C1 segment of cervical spinal cord (tissue), 14 donors: Measurements from ENCODE around the gene MRPL12.

Experiments used
- DNase-seq, 14 donors: peaks; one replicate each; lab custom pipeline; 2025; lab: John Stamatoyannopoulos, UW

The MRPL12 gene

DNA sequence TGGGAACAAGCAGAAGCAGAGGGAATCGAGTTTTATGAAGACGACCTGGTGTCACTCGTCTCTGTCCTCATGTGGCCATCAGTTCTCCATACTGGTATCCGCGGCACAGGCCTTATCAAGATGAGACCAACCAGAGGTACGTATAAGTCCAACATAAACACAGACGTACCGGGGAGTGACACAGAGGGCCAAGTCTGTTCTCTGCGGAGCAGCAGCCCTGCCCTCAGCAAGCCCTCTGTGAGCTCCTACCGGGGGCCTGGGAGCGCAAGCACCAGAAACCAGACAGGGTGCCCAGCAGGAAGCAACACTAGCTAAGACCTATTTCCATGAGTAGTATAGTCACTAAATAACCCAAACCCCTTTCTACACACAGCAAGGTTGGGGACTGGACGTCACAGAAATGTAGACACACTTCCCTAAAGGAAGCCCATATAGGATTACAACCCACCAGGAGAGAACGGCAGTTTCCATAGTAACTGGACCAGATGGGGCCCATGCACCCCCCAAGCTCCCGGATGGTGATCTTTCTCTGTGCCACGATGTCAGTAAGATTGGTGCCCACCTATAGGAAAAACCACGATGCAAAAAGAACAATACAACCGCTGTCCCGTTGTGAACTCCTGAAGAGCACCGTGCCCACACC lies 20.5 kb upstream of the MRPL12 start:
- no peak for DNase-seq

GRCh38 chr17:81683208-81683583 lies 20.0 kb upstream of the MRPL12 start:
- peak in 1 of 14 donors; percentile 50 for DNase-seq

DNA sequence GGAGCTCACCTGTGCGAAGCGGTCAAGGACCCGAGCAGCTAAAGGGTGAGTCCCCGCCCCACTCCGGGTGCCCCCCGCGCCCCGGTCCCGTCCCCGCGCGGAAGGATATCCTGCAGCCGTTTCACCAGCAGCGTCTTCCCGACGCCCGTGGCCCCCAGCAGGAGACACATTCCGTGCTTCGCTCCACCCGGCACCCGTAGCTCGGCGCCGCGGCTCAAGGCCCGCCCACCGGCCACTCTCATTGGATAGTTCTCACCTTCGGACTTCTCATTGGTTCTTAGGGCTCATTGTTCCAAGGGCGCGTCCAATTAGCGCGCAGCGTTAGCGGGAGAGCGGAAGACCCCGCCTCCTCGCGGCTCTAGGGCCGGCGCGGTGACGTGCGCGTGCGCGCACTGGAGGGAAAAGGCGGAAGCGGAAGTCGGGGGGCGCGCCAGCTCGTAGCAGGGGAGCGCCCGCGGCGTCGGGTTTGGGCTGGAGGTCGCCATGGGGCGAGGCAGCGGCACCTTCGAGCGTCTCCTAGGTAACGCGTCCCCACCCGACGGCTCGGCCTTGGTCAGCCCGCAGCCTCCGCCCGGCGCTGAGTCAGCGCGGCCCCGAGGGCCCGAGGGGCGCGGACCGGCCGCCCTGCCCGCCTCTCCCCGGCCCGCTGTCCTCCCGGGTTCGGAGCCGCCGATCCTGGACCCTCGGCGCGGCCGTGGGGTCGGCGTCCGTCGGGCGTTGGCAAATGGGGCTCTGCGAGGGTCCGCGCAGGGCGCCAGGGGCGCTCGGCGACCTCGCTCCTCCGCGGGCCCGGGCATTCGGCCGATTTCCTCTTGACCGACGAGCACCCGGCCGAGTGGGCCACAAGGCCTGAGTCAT lies 19.4 kb upstream of the MRPL12 start, which contains the start of the genes ARL16 and HGS:
TSS of gene ARL16 (minus strand) at position 214 of the 858 bp plus-strand sequence. CDS start at position 170, 44 bp downstream.
TSS of gene HGS (plus strand) at position 428 of the 858 bp plus-strand sequence. CDS start at position 484, 56 bp downstream.
- peak; percentile 77 to 98 (median 96) for DNase-seq

GRCh38 chr17:81684442-81684911 lies 18.7 kb upstream of the MRPL12 start:
- DNase-seq, result peak in 1 of 14 donors; percentile 25

DNA sequence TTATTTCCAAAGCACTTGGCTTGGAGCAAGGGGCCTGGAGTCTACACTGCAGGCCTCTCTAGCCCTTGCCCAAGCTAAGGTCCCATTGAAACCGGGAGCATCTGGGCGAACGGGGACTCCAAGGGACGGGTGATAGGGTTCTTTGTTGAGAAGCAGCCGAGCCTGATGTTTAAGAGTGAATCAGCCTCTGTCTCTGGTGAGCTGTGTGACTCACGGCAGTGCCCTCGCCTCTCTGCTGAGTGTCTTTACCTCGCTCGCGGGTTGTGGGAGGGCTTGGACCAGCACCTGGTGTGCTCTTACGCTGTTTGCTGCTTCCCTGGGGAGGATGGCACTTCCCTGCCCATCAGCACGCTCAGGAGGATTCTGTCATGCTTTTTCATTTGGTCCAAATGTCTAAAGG lies 18.1 kb upstream of the MRPL12 start:
- no peak for DNase-seq

DNA sequence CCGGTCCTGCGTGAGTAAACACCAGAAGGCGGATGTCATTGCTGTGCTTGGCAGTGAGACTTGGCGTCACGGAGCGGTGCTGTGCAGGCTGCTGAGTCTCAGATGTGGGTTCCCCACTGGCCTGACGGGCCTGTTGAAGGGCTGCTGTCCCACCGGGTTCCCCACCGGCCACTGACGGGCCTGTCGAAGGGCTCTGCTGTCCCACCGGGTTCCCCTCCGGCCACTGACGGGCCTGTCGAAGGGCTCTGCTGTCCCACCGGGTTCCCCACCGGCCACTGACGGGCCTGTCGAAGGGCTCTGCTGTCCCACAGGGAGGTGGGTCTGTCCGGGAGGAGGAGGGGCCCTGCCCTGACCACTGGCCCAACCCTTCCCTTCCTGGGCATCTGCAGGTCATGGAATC lies 16.6 kb upstream of the MRPL12 start:
- DNase-seq, result no peak

- no peak for DNase-seq
These were observed 15.2 kb upstream of the MRPL12 start for GRCh38 chr17:81687770-81688541.

DNA sequence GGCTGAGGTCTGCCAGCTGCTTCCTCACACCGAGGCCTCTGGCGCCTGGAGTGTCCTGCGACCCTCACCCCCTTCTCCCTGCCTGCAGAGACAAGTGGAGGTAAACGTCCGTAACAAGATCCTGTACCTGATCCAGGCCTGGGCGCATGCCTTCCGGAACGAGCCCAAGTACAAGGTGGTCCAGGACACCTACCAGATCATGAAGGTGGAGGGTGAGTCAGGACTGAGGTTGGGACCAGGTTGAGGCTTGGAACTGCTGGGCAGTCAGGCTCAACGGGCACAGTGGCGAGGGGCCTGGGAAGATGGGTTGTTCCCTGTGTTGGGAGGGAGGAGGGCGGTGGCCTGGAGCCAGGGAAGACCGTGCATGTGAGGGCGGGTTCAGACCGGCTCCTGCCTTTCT lies 14.6 kb upstream of the MRPL12 start:
- no peak for DNase-seq

- no peak for DNase-seq
These were observed 13.1 kb upstream of the MRPL12 start for GRCh38 chr17:81690066-81690465.

- no peak for DNase-seq
These were observed 12.6 kb upstream of the MRPL12 start for GRCh38 chr17:81690549-81690948.

- no peak for DNase-seq
These were observed 12.0 kb upstream of the MRPL12 start for GRCh38 chr17:81691196-81691595.

DNA sequence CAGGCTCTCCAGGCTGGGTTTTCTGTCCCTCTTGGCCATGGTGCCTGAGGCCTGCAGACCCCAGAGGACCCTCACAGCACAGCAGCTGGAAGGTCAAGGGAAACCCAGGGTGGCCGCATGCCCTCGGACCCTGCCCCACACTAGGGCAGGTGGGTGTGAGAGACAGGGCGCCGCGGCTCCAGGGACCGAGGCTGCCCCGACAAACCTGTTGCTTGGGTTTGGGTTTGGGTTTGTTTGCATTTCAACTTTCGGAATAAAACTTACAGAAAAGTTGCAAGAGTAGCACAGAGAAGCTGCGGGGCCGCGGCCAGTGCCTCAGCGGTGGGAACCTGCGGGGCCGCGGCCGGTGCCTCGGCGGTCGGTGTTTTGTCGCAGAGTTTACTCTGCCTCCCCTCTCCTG lies 11.6 kb upstream of the MRPL12 start:
- DNase-seq, result no peak

- DNase-seq, result no peak
These were observed 9.5 kb upstream of the MRPL12 start for GRCh38 chr17:81693509-81694210.

GRCh38 chr17:81694810-81695209 lies 8.4 kb upstream of the MRPL12 start:
- no peak for DNase-seq

GRCh38 chr17:81695211-81695610 lies 8.0 kb upstream of the MRPL12 start:
- DNase-seq, result no peak

- no peak for DNase-seq
These were observed 7.4 kb upstream of the MRPL12 start for GRCh38 chr17:81695801-81696200.

GRCh38 chr17:81696218-81696941 lies 6.8 kb upstream of the MRPL12 start:
- DNase-seq, result no peak

DNA sequence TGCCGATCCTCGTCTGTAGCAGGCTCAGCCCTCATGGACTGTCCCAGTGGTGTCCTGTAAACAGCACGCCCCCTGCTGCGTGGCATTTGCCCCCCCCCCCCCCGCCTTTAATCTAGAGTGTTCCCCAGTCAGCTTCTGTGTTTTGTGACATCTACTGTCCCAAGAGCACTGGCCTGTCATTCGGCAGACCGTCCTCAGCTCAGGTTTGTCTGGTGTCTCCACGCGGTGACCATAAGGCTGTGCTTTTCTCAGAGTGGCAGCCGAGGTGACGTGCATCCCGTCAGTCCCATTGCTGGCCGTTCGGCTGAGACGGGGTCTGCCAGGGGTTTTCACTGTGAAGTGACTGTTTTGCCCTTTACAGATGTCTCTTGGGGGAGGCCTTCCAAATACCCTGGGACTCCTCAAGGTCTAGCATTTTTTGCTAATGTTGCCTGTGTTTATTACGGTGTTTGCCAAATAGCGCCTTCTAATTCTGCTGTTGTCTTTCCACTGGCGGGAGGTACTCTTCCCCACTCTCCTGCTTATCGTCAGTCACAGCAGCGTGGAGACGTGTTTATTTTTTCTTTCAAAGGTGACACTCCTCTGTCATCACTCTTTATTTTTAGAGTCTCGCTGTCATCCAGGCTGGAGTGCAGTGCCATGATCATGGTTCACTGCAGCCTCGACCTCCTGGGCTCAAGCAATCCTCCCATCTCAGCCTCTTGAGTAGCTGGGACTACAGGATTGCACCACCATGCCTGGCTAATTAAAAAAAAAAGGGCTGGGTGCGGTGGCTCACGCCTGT lies 5.7 kb upstream of the MRPL12 start:
- no peak for DNase-seq

DNA sequence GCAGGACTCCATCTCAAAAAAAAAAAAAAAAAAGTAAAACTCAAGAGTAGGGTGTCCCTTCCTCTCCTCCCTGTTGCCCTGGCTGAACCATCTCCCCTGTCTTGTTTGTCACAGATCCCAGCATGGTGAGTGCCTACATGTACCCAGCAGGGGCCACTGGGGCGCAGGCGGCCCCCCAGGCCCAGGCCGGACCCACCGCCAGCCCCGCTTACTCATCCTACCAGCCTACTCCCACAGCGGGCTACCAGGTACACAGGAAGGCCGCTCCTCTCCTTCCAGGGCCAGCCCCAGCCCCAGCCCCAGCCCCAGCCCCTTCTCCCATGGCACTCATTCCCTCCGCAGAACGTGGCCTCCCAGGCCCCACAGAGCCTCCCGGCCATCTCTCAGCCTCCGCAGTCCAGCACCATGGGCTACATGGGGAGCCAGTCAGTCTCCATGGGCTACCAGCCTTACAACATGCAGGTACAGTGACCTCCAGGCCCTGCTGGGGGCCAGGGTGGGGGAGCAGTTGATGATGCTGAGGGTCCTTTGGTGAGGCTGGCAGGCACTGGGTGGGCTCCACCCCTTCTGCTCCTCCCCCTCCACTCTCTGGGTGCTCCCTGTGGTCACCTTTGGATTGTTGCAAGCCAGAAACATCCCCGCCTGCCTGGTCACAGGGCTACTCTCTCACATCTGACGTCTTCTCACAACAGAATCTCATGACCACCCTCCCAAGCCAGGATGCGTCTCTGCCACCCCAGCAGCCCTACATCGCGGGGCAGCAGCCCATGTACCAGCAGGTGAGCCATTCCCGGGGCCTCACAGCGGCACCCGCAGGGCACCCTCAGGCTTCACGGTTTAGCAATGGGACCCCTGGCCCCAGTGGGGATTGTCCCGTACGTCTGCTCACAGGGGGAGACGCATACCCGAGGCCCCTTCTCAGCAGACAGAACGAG lies 2.5 kb upstream of the MRPL12 start:
- DNase-seq, result no peak
